CD14-positive monocyte (primary cell): ENCODE data around the gene ZNF544. TPM values are rescaled to one million over a fixed set of nuclear protein-coding genes. Genes with fewer than 3 reads are reported as not detected.

ENCODE experiments used
- DNase-seq, 3 donors: peaks; one replicate each; pipeline ENCODE4 v3.0.0-alpha.2; 2011 to 2022
- H2AFZ ChIP-seq: 2 replicates; pipeline ENCODE4 v1.6.0; 2012; ENCODE audit warnings: mild to moderate bottlenecking, low read depth, low read length, inconsistent platforms; ENCODE audit not compliant: insufficient read depth, poor library complexity, severe bottlenecking
- H3K27ac ChIP-seq, 2 donors: 1 replicate in 1 of 2; 2 replicates in 1 of 2; pipeline ENCODE4 v1.5.1; 2012 to 2013; ENCODE audit warnings: low read length in 2 of 2, control low read depth in 1 of 2, inconsistent platforms in 1 of 2, low read depth in 1 of 2, mild to moderate bottlenecking in 1 of 2
- H3K27me3 ChIP-seq, 2 donors: one replicate each; pipeline versions ENCODE4 v1.6.0 to v1.6.1; 2011 to 2013; ENCODE audit warnings: low read length in 2 of 2; ENCODE audit not compliant: control insufficient read depth in 2 of 2, insufficient read depth in 2 of 2
- H3K36me3 ChIP-seq, 2 donors: replicated peaks in 1 of 2; 1 replicate in 1 of 2; 2 replicates in 1 of 2; pipeline versions ENCODE4 v1.5.1 to v1.6.1; 2012 to 2013; ENCODE audit warnings: low read length in 2 of 2, control low read depth in 1 of 2, inconsistent platforms in 1 of 2, mild to moderate bottlenecking in 1 of 2; ENCODE audit not compliant: insufficient read depth in 2 of 2, control insufficient read depth in 1 of 2
- H3K4me1 ChIP-seq, 2 donors: 1 replicate in 1 of 2; 2 replicates in 1 of 2; pipeline versions ENCODE4 v1.5.1 to v1.6.1; 2012 to 2013; ENCODE audit warnings: low read length in 2 of 2, control low read depth in 1 of 2, inconsistent platforms in 1 of 2, mild to moderate bottlenecking in 1 of 2, moderate library complexity in 1 of 2; ENCODE audit not compliant: insufficient read depth in 2 of 2, control insufficient read depth in 1 of 2
- H3K4me2 ChIP-seq: replicated peaks from 2 replicates; pipeline ENCODE3; 2012; ENCODE audit warnings: low read length, moderate library complexity, mild to moderate bottlenecking; ENCODE audit not compliant: poor library complexity, severe bottlenecking; ENCODE audit errors: extremely low read depth
- H3K4me3 ChIP-seq, 3 experiments: fragments of 200-600 bp in 1 of 3; sonication (generic) in 1 of 3; replicated peaks in 1 of 3; 1 replicate in 2 of 3; 2 replicates in 1 of 3; pipeline ENCODE4 v1.5.1; 2011 to 2013; ENCODE audit warnings: low read length in 3 of 3, mild to moderate bottlenecking in 3 of 3, control low read depth in 2 of 3, low read depth in 2 of 3, inconsistent platforms in 1 of 3, moderate library complexity in 1 of 3
- H3K79me2 ChIP-seq: 2 replicates; pipeline ENCODE4 v1.6.0; 2012; ENCODE audit warnings: mild to moderate bottlenecking, control low read depth, inconsistent platforms, low read length, moderate library complexity; ENCODE audit not compliant: insufficient read depth
- H3K9ac ChIP-seq: 2 replicates; pipeline ENCODE4 v1.6.0; 2017; ENCODE audit warnings: low read length, mild to moderate bottlenecking; ENCODE audit not compliant: insufficient read depth, poor library complexity, severe bottlenecking
- H3K9me3 ChIP-seq, 2 donors: replicated peaks in 1 of 2; 1 replicate in 1 of 2; 2 replicates in 1 of 2; pipeline versions ENCODE4 v1.5.1 to v1.6.1; 2012 to 2013; ENCODE audit warnings: low read length in 2 of 2, control low read depth in 1 of 2; ENCODE audit not compliant: control insufficient read depth in 1 of 2, insufficient read depth in 1 of 2
- H4K20me1 ChIP-seq: 2 replicates; pipeline ENCODE4 v1.6.0; 2012; ENCODE audit warnings: mild to moderate bottlenecking, low read length, control low read depth, moderate library complexity; ENCODE audit not compliant: insufficient read depth
- H3K27ac Mint-ChIP-seq, 7 donors: one replicate each; pipeline ENCODE4 v1.8.0; 2020; ENCODE audit warnings: mild to moderate bottlenecking in 7 of 7, mixed read lengths in 7 of 7, moderate library complexity in 6 of 7, inconsistent platforms in 2 of 7
- H3K27me3 Mint-ChIP-seq, 3 donors: one replicate each; pipeline ENCODE4 v1.8.0; 2021 to 2022; ENCODE audit warnings: low read depth in 3 of 3, mild to moderate bottlenecking in 3 of 3, mixed read lengths in 3 of 3, moderate library complexity in 3 of 3, inconsistent platforms in 1 of 3
- H3K36me3 Mint-ChIP-seq, 2 donors: one replicate each; pipeline ENCODE4 v1.8.0; 2020; ENCODE audit warnings: mixed read lengths in 2 of 2, inconsistent platforms in 1 of 2, mild to moderate bottlenecking in 1 of 2
- H3K4me1 Mint-ChIP-seq: one replicate; pipeline ENCODE4 v1.8.0; 2020; ENCODE audit warnings: mild to moderate bottlenecking, mixed read lengths
- H3K4me3 Mint-ChIP-seq, 2 donors: one replicate each; pipeline ENCODE4 v1.8.0; 2020; ENCODE audit warnings: mild to moderate bottlenecking in 2 of 2, mixed read lengths in 2 of 2, moderate library complexity in 1 of 2
- H3K9me3 Mint-ChIP-seq, 7 donors: one replicate each; pipeline ENCODE4 v1.8.0; 2020 to 2022; ENCODE audit warnings: mixed read lengths in 7 of 7, mild to moderate bottlenecking in 6 of 7, moderate library complexity in 6 of 7, inconsistent platforms in 2 of 7
- CTCF ChIP-seq: fragments of 200-600 bp; IDR thresholded peaks from one replicate; pipeline ENCODE4 v1.8.0; 2022; ENCODE audit warnings: antibody characterized with exemption, mild to moderate bottlenecking
- WGBS: methylation state at CpG from one replicate; pipeline ENCODE4 v1.1.5; 2013; ENCODE audit warnings: missing lambda C conversion rate; ENCODE audit not compliant: insufficient coverage; 5-methylcytosine and 5-hydroxymethylcytosine counted together
- intact Hi-C, 2 donors: fragments of 100-400 bp; cut with micrococcal nuclease; formaldehyde crosslinking; loops; one replicate each; pipeline versions ENCODE4 v1.15.0 to v1.15.1; 2023
- polyA plus RNA-seq, 3 donors: library from polyadenylated mRNA; depleted of rRNA in 1 of 3; unstranded in 2 of 3; stranded (reverse) in 1 of 3; fragments of 300-500 nt in 2 of 3; fragments of >200 nt in 1 of 3; fragmentation: Illumina TruSeq in 2 of 3; gene quantifications; 1 replicate in 2 of 3; 2 replicates in 1 of 3; pipeline ENCODE4 v1.2.3, GENCODE V29; 2012 to 2021

Gene ZNF544
- polyA plus RNA-seq, 3 donors, result 1.5 to 7.9 (median 2.2) TPM

GRCh38 chr19:58277748-58278540 is 49.2 kb downstream of the ZNF544 start:
- Histone ChIP-seq H2AFZ (peak overlapping the region; percentile 100), H3K27me3 (no peaks in the 10 kb centered on the region), H3K9ac (peak overlapping the region; percentile 86), H4K20me1 (no peaks in the 10 kb centered on the region), H3K27ac (peak overlapping the region; percentile 75 to 87), H3K4me3 (peak overlapping the region; percentile 67 to 91 (median 89)), H3K36me3 (no peaks in the 10 kb centered on the region), H3K4me1 (peaks cover 15 to 25% of the 10 kb centered on the region in 2 donors), H3K4me2 (peak overlapping the region; percentile 96), H3K9me3 (peaks cover 43 to 64% of the 10 kb centered on the region in 2 donors), H3K79me2 (peaks cover 16% of the 10 kb centered on the region)
- intact Hi-C loops, result loop anchor here in 1 of 2 donors (1.0 to 5.0 kb wide), 2 partner anchors 48 to 96 kb away; partner anchors contain the start of genes ZNF274 and ZSCAN22
- Mint-ChIP-seq H3K9me3 (peaks cover 37 to 86% (median 66%) of the 10 kb centered on the region in 7 donors), H3K27me3 (peaks cover 0 to 3% (median 2%) of the 10 kb centered on the region in 3 donors), H3K4me1 (peaks cover 20% of the 10 kb centered on the region), H3K4me3 (peak overlapping the region; percentile 92 to 95), H3K36me3 (peaks cover 29 to 31% of the 10 kb centered on the region in 2 donors), H3K27ac (peak overlapping the region; percentile 86 to 95 (median 93))
- TF ChIP-seq CTCF, result no peak
- DNase-seq, result peak in 1 of 3 donors; percentile 21
- 2% methylated on average over 10 of the region's 25 CpGs for WGBS

GRCh38 chr19:58278541-58279041 is 49.9 kb downstream of the ZNF544 start, which contains the start of gene ZNF8:
Gene ZNF8, plus strand, starts transcription at chr19:58278955. Its CDS starts 127 bp downstream, at chr19:58279082.
- H3K27ac ChIP-seq, result peak within 1 kb of the TSS; percentile 75 to 87
- H3K9me3 ChIP-seq, result peaks cover 42 to 64% of the 10 kb centered on the region in 2 donors
- H3K9ac ChIP-seq, result peak within 1 kb of the TSS; percentile 86
- peak within 1 kb of the TSS; percentile 100 for H2AFZ ChIP-seq
- Mint-ChIP-seq H3K4me3 (peak within 1 kb of the TSS; percentile 92 to 95), H3K9me3 (peaks cover 39 to 86% (median 67%) of the 10 kb centered on the region in 7 donors), H3K27me3 (peaks cover 0 to 2% (median 2%) of the 10 kb centered on the region in 3 donors), H3K4me1 (peaks cover 20% of the 10 kb centered on the region), H3K27ac (peak within 1 kb of the TSS; percentile 86 to 95 (median 94)), H3K36me3 (peaks cover 35% of the 10 kb centered on the region in 2 donors)
- TF ChIP-seq CTCF, result no peak
- H3K27me3 ChIP-seq, result no peaks in the 10 kb centered on the region
- H3K36me3 ChIP-seq, result no peaks in the 10 kb centered on the region
- H4K20me1 ChIP-seq, result no peaks in the 10 kb centered on the region
- H3K4me2 ChIP-seq, result peak within 1 kb of the TSS; percentile 96
- H3K79me2 ChIP-seq, result peaks cover 16% of the 10 kb centered on the region
- peaks cover 15 to 25% of the 10 kb centered on the region in 2 donors for H3K4me1 ChIP-seq
- peak within 1 kb of the TSS; percentile 67 to 91 (median 89) for H3K4me3 ChIP-seq
- DNase-seq, result peak; percentile 94 to 98 (median 96)
- under 1% methylated on average over 42 of the region's 42 CpGs for WGBS
- intact Hi-C loops, result loop anchor here in 1 of 2 donors (1.0 to 5.0 kb wide), 2 partner anchors 48 to 96 kb away; partner anchors contain the start of genes ZNF274 and ZSCAN22
